ENCODE results near the gene PLXDC2. TPM values are rescaled to one million over a fixed set of nuclear protein-coding genes. Genes with fewer than 3 reads are reported as not detected.
A peak's percentile ranks its signal among the peaks of the same experiment; 100 is the strongest.
"Not testable (repeated sequence)": the region's sequence is repeated elsewhere in the genome, so short reads cannot be mapped to it uniquely, and the experiment has no call there.

The PLXDC2 gene
- 4.7 and 7.4 TPM in 2 replicates for total RNA-seq (2014; rRNA removed; shearing (Covaris generic); ENCODE audit: low replicate concordance)

- in situ Hi-C loops (cut with HindIII; ENCODE audit: low pct_unique_long_range_greater_than_20kb, low sequenced_read_pairs): no loop called here
- DNase-seq (ENCODE audit: low read depth): no peak
Observed at GRCh38 chr10:19816411-19817230, at the start of gene PLXDC2. Gene PLXDC2 (plus strand): TSS chr10:19816432.

DNA sequence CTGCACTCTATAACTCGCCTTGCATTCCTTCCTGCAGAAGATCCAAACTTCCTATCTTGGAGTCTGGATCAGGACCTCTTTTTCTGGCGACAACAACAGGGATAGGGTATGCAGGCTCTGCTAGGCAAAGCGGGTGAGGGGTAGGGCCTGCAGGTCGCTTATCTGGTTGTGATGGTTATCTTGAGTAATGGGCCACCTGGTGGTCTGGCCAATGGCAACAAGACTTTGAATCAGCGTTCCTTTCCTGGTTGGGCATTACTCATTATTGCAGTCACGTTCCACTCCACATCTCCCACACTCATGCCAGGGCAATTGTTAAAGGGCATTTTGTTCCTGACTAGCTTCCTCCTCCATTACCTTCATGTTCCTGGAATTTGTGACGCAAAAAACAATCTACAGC is 48.4 kb upstream of the PLXDC2 start:
- no peak for DNase-seq (ENCODE audit: low read depth)
- in situ Hi-C loops (cut with HindIII; ENCODE audit: low pct_unique_long_range_greater_than_20kb, low sequenced_read_pairs): no loop called here

DNA sequence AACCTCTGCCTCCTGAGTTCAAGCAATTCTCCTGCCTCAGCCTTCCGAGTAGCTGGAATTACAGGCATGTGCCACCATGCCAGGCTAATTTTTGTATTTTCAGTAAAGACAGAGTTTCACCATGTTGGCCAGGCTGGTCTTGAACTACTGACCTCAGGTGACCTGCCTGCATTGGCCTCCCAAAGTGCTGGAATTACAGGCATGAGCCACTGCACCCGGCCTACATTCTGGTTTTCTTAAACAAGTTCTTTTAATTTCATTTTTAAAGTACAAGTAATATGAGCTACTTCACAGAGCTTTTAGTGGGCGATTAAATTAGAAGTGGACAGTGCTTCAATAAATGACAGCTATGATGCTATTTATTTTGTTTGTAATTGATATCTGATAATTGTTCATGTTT is 46.4 kb upstream of the PLXDC2 start:
- in situ Hi-C loops (cut with HindIII; ENCODE audit: low pct_unique_long_range_greater_than_20kb, low sequenced_read_pairs); DNase-seq (ENCODE audit: low read depth): not testable (repeated sequence)

DNA sequence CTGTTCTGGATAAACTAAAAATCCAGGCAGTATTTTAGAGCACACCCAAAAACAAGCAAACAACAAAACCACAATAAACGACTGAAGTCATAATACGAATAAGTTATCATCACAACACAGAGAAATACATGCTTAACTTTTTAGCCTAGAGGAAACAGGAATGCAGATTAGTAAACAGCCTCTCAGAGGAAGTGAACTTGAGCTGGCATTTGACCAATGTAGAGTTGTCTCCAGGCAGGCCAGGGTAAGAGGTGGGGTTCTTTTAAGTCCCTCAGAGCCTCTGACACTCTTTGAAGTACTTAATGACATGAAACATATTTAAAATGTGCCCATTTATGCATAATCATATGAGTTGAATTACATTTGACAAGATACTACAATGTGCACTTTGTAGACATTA is 43.3 kb upstream of the PLXDC2 start:
- DNase-seq (ENCODE audit: low read depth): no peak
- in situ Hi-C loops (cut with HindIII; ENCODE audit: low pct_unique_long_range_greater_than_20kb, low sequenced_read_pairs): no loop called here

DNA sequence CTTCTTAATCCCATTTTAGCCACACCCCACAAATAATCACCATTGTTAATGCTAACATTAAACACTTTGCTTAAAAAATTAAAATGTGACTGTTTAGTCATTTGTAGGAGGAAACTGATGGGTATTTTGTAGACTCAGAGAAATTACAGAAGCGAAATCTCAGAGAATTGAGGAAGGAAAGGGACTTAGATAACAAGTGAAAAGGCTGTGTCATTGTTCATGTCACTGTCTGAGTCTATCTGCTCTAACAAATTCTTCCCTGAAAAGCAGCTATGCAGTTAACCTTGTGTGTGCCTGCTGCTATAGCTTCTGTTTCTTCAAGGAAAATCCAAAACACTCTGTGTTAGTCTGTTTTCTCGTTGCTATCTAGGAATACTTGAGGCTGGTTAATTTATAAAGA is 40.9 kb upstream of the PLXDC2 start:
- in situ Hi-C loops (cut with HindIII; ENCODE audit: low pct_unique_long_range_greater_than_20kb, low sequenced_read_pairs): no loop called here
- DNase-seq (ENCODE audit: low read depth): no peak

DNA sequence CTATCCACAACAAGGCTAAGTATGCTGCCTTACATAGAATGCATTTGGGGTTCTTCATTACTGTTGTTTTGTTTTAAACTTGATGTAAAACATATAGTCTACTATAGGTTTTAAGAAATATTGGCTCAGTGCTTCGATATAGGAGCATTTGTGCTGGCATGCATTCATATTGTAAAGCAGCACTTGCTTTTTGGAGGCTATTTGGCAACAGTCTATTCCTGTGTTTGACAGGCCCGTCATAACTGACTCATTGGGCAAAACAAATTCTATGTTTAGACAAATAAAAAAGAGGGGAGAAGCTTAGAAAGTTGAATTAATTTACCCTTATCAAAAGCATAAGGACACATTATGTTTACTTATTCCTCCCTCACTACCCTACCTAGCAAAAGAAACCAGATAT is 38.4 kb upstream of the PLXDC2 start:
- in situ Hi-C loops (cut with HindIII; ENCODE audit: low pct_unique_long_range_greater_than_20kb, low sequenced_read_pairs): no loop called here
- DNase-seq (ENCODE audit: low read depth): no peak

GRCh38 chr10:19778996-19779395 is 37.2 kb upstream of the PLXDC2 start:
- in situ Hi-C loops (cut with HindIII; ENCODE audit: low pct_unique_long_range_greater_than_20kb, low sequenced_read_pairs): no loop called here
- DNase-seq (ENCODE audit: low read depth): no peak

- in situ Hi-C loops (cut with HindIII; ENCODE audit: low pct_unique_long_range_greater_than_20kb, low sequenced_read_pairs): no loop called here
- no peak for DNase-seq (ENCODE audit: low read depth)
Observed at GRCh38 chr10:19782430-19783089, 33.7 kb upstream of the PLXDC2 start.

- DNase-seq (ENCODE audit: low read depth): no peak
- in situ Hi-C loops (cut with HindIII; ENCODE audit: low pct_unique_long_range_greater_than_20kb, low sequenced_read_pairs): no loop called here
Observed at GRCh38 chr10:19783721-19784120, 32.5 kb upstream of the PLXDC2 start.

GRCh38 chr10:19785366-19785765 is 30.9 kb upstream of the PLXDC2 start:
- in situ Hi-C loops (cut with HindIII; ENCODE audit: low pct_unique_long_range_greater_than_20kb, low sequenced_read_pairs): no loop called here
- no peak for DNase-seq (ENCODE audit: low read depth)

DNA sequence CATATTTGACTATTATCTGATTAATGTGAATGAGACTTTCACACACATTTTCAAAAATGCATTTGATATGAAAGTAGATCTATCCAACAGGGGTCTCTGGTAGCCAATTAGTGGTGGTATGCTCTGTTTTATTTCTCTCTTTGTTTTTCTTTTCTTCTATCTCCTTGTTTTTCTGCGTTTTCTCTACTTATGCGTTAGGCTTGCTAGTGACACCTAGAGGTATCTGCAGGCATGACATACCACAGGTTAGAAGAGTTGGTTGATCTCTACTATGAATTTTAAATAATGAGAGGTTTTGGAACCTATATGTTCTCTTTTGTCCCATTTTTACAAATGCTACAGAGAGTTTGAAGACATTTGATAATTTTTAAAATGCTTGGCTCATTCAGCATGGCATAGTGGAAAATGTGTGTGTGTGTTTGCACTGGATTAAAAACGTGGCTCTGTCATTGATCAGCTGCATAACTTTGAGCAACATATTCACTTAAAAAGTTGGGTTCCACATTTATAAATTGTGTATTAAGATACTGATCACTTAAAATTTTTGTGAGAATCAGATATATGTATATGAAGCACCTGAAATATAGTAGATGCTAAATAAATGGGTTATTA is 28.1 kb upstream of the PLXDC2 start:
- DNase-seq (ENCODE audit: low read depth): peak; percentile 35
- in situ Hi-C loops (cut with HindIII; ENCODE audit: low pct_unique_long_range_greater_than_20kb, low sequenced_read_pairs): no loop called here

DNA sequence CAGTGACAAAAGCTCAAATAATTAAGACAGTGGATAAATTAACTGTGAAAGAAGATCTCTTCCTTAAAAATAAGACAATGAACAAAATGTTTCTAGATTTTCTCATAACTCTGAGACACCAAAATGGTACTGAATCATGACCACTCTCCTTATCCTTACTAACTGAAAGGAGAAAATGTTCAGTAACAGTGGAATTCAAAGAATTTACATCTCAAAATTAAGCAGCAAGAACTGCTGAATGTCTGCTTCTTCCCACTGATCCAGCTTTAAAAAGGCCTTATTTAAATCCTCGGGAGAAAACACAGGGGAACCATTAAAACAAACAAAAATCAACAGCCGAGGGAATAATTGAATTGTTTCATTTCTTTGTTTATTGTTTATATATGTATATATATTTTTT is 27.3 kb upstream of the PLXDC2 start:
- no peak for DNase-seq (ENCODE audit: low read depth)
- in situ Hi-C loops (cut with HindIII; ENCODE audit: low pct_unique_long_range_greater_than_20kb, low sequenced_read_pairs): no loop called here

DNA sequence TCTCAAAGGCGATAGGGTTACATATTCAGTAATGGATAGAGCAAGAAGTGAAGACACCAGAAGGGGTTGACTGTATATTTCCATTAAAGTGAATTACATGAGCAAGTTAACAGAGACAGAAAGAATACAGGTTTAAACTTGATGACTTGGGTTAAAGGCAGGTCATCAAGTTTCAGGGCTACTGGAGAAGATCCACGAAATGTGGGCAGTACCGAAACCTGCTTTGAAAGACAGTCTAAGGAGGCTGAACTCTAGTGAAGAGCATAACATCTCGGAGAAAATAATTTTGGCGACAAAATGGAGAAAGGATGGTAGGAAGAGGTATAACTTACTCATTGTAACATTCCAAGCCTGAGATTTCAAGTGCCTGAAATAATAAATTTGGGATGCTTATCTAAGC is 26.6 kb upstream of the PLXDC2 start:
- in situ Hi-C loops (cut with HindIII; ENCODE audit: low pct_unique_long_range_greater_than_20kb, low sequenced_read_pairs): no loop called here

GRCh38 chr10:19791032-19791431 is 25.2 kb upstream of the PLXDC2 start:
- DNase-seq (ENCODE audit: low read depth): no peak
- in situ Hi-C loops (cut with HindIII; ENCODE audit: low pct_unique_long_range_greater_than_20kb, low sequenced_read_pairs): no loop called here

More for the DNA sequence above, 26.6 kb upstream of the PLXDC2 start:
- no peak for DNase-seq (ENCODE audit: low read depth)

- no peak for DNase-seq (ENCODE audit: low read depth)
- in situ Hi-C loops (cut with HindIII; ENCODE audit: low pct_unique_long_range_greater_than_20kb, low sequenced_read_pairs): no loop called here
Observed at GRCh38 chr10:19795684-19796083, 20.5 kb upstream of the PLXDC2 start.

DNA sequence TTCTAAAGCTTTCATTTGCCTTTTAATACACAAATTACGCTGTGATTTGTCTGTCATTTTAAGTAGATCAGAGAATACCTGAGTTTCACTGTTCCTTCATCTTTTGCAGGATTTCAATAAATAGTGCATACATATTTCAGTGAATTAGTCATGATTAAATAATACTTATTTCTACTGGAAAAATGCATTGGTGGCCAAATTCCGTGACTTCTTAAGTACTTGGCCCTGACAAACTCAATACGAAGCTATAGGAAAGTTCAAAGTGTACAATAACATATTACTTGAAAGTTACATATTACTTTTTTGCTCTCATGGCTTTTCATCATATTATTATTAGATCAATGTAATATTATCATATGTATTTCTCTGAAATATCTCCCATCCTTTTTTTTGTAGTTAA is 16.1 kb upstream of the PLXDC2 start:
- in situ Hi-C loops (cut with HindIII; ENCODE audit: low pct_unique_long_range_greater_than_20kb, low sequenced_read_pairs): no loop called here
- no peak for DNase-seq (ENCODE audit: low read depth)

GRCh38 chr10:19801369-19801768 is 14.9 kb upstream of the PLXDC2 start:
- no peak for DNase-seq (ENCODE audit: low read depth)
- in situ Hi-C loops (cut with HindIII; ENCODE audit: low pct_unique_long_range_greater_than_20kb, low sequenced_read_pairs): no loop called here

DNA sequence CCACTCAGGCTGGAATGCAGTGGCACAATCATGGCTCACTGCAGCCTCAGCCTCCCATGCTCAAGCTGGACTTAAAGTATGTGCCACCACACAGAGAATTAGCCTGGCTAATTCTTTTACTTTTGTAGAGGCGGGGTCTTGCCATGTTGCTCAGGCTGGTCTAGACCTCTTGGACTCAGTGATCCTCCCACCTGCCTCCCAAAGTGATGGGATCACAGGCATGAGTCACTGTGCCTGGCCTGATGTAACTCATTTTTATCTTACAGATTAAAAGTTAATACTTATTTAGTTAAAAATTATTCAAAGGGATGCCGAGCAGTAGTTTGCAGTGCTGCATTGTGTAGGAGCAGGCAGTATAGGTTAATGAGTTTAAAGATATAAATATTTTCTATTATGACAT is 12.6 kb upstream of the PLXDC2 start:
- peak; percentile 21 for DNase-seq (ENCODE audit: low read depth)

GRCh38 chr10:19809481-19809880 is 6.8 kb upstream of the PLXDC2 start:
- in situ Hi-C loops (cut with HindIII; ENCODE audit: low pct_unique_long_range_greater_than_20kb, low sequenced_read_pairs): no loop called here
- no peak for DNase-seq (ENCODE audit: low read depth)

More for the DNA sequence above, 12.6 kb upstream of the PLXDC2 start:
- in situ Hi-C loops (cut with HindIII; ENCODE audit: low pct_unique_long_range_greater_than_20kb, low sequenced_read_pairs): no loop called here
